HG03354 (cell line): ENCODE data around the gene KAZN.
A peak's percentile ranks its signal among the peaks of the same experiment; 100 is the strongest.

ENCODE experiments used
- ATAC-seq: cut with Tn5 transposase; IDR thresholded peaks from one replicate; pipeline ENCODE4 v1.9.1; 2021; ENCODE audit warnings: mild to moderate bottlenecking; ENCODE audit not compliant: unreplicated experiment, poor library complexity, severe bottlenecking

Gene KAZN

DNA sequence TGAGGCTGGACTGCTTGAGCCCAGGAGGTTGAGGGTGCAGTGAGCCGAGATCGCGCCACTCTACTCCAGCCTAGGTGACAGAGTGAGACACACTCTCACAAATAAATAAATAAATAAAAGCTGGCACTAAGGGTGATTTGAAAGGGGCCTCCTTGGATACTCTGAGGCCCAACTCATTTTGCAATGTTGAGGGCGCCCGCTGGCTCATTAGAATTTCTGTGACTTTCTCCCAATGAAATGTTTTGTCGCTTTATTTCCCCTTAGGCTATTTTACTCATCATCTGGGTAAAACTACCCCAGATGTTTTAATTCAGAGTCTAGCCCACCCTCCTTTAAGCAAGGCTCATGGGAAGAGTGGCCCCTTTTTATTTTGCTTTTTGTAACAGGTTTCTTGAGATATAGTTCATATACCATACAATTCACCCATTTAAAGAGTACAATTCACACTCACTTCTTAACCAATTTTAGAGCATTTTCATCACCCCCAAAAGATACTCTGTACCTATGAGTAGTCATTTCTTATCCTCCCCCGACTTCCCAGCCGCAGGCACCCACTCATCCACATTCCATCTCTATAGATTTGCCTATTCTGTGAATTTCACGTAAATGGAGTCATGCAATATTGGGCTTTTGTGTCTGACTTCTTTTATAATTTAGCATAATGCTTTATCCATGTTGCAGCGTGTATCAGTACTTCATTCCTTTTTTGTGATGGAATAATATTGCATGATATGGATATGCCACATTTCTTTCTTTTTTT is 259.1 kb downstream of the KAZN start:
- no peak for ATAC-seq

DNA sequence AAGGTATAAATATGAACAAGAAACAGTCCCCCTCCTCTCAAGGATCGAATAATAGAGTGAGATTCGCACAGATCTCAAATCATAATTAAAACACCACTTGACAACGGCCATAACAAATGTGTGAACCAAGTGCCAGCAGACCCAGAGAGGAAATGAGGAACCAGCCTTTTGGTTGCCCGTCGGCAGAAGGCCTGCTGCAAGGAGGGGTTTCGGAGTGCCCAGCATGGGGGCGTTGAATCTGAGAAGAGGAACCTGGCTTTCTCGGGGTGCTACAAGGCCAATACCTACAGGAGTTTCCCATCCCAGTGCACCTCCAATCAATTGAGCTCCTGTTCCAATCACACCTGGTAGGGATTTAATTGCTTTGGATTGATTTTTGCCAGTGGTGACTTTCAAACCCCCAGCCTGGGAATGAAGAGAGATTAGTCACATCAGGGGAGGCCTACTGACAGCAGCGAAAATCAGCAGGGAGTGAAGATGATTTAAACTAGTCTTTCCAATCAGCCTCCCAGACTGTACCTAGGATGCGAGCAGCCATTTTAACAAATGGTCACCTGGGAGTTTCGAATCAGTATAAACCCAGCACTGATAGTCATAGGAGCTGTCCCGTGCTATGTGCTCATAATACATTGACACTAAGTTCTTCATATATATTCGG is 263.8 kb downstream of the KAZN start:
- ATAC-seq: no peak

DNA sequence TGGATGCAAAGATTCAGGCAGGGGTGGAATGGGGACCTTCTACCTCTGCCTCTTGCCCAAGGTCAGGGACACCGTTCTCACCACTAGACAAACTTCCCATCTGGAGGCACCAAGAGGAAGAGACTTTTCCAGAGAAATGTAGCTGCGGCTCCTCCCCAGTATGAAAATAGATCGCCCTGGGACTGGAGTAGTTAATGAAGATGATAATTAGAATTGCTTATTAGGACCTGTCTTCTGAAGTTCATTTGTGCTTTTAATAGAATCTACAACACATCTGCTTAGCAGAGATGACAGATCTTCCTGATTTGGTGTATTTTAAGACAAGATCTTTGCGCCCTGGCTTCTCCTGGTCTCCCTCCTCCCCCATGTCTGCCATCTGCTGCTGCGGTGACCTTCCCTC is 266.6 kb downstream of the KAZN start:
- ATAC-seq: no peak

DNA sequence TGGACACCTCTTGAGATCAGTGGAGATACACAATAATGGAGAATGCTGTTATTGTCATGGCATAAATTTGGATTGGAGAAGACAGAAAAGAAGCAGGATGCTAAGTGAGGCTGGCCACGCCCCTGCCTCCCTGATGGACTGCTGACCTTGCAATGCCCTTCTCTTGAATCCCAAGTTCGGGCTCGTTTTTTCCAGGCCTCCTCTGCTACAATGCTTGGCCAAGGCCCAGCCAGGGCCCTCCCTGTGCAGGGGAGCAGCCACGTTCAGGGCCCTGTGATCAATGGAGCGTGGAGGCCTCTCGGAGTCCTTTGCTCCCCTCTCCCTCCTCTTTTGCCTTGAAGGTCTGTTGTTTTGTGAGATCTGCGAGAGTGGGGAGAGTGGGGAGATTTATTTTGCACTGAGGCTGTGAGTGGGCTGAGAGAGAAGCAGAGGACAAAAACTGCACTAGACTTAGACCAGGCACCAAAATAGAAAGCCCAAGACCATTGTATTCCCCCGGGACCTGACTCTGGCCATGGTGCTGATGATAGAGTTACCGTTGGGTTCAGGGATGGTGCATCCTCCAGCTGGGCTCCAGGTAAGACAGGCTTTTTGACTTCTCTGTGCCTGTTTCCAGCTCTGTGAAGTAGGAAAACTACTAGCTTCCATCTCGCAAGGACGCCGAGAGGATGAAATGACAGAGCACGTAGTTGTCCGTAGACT is 268.6 kb downstream of the KAZN start:
- ATAC-seq: no peak

DNA sequence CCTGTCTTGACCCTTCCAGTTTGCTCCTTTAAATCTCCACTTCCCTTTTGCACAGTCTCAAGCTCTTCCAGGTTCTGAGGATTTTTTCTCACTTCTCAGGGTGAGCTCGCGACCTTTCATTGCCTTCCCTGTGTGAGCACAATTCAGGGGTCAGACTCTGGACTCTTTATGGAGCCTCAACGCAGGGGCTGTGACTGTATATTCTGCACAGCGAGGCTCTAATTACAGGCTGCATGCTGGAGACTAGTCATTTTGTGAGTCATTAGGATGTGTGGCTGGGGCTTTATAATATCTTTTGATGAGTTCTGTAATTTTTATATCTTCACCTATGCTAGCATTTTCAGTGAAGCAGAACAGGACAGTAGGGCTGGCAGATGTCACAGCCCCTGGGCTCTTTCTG is 270.7 kb downstream of the KAZN start:
- ATAC-seq: no peak

DNA sequence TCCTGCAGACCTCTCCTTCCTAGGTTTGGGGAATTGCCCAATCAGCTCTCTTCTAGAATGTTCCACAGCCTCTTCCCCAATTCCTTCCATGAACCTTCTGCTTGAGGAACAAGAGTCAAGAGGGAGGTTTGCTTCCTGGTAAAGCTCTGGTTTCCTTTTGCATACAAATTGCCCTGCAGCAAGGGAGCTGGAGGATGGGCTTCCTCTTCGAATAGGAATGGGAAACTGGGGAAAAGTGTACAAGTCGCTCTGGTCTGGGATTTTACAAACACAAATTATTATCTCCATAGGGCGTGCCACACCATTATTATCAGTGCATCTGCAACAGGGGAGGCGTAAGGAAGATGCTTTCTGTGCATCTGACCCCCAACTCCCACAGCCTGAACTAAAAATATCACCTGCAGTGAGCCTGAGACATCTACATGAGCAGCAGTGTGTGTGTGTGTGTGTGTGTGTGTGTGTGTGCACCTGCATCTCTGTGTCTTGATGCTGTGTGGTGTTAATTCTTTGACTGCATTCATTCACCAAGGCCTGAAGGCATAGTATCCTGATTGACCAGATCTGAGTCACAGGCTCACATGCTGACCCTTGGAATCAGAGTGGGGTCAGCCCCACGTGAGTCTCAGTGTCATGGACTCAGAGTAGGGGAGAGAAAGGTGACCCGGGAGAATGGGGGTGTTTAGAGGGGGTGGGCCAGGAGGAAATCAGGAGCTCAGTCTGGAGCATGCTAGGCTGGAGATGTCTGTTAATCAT is 272.9 kb downstream of the KAZN start:
- ATAC-seq: no peak

DNA sequence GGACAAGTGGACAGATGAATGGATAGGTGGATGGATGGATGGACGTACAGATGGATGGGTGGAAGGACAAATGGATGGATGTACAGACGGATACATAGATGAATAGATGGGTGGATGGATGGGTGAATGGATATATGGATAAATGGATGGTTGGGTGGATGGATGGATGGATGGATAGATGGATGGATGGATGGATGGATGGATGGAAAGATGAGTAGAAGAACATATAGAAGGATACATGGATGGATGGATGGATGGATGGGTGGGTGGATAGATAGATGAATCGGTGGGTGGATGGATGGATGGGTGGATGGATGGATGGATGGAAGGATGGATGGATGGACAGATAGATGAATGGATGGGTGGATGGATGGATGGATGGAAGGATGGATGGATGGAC is 274.3 kb downstream of the KAZN start:
- no peak for ATAC-seq

DNA sequence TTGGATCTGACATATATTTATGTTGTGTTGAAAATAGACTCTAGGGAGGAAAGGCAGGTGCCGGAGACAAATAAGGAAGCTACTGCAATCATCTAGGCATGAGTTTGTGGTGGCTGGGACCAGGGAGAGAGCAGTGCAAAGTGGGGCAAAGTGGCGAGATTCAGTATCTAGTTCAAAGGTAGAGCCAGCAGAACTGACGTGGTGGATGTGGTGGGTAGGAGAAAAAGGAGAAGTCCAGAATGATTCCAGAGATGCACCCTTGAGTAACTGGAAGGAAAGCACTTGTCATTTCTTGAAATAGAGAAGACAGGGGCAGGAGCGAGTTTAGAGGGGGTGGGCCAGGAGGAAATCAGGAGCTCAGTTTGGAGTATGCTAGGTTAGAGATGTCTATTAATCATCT is 275.2 kb downstream of the KAZN start:
- no peak for ATAC-seq

DNA sequence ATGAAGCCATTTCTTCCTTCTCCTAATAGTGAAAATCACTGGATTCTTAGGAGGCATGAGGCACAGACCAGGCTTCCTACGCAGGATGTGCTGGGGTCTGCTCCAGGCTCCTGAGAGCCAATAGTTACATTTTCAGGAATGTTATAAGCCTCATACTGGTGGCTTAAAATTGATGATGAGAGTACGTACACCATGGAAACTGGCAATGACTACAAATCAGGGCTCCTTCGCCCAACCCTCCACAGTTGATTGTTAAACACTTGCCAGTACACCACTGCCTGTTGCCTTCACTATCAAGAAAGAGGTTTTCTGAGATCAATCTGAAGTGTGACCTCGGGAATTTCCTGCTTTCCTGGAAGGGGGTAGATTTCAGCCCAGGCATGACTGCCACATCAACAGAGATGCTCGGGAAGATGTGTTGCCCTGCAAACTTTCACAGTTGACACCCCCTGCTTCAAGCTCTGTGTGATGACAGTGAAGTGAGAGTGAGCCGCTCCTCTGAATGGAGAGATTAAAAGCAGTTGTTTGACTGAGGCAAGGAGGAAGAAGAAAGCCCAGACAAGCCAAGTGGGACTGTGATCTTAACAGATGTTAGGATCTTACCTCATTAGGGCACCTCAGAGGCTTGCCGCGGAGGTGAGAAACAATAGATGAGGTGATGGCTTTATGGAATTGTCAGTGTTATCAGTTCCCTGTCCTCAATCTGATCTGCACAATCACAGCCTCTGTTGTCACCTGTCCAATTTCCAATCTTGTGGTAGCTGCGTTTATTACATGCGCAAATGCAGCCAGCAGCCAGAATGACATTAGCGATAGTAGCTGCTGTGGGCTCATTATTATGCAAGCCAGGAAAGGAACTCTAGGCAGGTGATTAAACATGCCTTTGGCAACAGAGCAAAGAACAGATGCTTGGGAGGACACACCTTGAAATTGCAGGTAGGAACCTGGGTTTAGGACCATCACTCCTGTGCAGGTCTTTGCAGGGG is 277.3 kb downstream of the KAZN start:
- no peak for ATAC-seq

DNA sequence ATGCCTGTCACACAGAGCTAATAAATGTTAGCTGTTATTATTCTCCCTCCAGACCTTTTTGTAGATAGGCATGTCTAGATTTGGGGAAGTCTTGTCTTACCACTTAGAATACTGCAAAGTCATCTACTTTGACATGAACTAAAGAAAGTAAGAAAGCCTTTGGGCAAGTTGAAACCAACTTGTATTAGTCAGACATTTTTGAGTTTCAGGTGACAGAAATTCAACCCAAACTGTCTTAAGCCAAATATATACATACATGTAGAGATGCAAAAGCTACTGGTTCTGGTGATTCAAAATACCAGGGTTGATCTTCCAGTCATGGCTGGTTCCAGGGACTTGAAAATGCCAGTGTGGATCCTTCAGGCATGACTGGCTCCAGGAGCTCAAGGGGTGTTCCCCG is 278.3 kb downstream of the KAZN start:
- no peak for ATAC-seq

DNA sequence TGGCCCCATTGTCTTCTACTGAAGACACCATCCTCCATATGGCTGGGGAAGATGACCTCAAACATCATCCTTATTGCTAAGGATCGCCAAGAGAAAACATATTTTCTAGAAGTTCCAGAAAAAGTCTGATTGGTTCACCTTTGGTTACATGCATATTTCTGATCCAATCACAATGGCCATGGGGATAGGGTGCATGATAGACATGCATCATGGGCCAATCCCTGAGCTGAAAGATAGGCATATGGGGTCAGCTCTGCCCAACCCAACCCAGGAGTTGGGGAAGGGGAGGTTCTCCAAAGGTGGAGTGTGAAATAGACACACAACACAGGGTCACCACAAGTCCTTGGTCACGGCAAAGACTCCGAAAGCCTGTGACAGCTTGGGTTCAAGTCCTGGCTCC is 278.7 kb downstream of the KAZN start:
- ATAC-seq: no peak

DNA sequence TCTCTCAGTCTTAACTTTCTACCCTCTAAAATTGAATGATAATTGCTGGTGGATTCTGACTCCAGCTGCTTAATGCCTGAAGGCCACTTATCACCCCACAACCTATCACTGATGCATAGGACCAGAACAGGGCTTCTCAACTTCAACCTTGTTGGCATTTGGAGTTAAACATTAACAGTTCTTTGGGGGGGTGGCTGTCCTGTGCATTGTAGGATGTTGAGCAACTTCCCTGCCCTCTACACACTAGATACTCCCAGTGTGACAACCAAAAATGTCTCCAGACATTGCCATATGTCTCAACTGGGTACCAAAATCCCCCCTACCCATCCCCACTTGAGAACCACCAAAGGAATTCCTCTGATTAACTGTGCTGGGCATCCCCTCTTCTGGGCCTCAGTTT is 279.6 kb downstream of the KAZN start:
- ATAC-seq: no peak

DNA sequence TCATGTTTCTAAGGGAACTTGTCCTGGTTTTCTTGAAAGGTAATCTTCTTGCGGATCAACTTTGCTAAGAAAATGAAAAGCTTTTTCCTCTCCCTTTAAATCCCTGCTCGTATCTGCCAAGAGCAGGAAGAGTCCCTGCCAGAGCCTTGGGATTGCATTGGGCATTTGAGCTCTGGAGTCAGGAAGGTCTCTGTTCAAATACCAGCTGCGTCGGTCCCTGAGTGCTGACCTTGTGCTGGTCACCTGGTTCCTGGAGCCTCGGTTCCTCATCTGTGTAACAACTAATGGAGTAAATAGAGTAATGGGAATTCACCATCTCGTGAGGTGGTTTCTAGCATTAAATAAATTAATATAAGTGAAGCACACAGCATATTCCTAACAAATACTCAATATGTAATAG is 280.5 kb downstream of the KAZN start:
- ATAC-seq: no peak

DNA sequence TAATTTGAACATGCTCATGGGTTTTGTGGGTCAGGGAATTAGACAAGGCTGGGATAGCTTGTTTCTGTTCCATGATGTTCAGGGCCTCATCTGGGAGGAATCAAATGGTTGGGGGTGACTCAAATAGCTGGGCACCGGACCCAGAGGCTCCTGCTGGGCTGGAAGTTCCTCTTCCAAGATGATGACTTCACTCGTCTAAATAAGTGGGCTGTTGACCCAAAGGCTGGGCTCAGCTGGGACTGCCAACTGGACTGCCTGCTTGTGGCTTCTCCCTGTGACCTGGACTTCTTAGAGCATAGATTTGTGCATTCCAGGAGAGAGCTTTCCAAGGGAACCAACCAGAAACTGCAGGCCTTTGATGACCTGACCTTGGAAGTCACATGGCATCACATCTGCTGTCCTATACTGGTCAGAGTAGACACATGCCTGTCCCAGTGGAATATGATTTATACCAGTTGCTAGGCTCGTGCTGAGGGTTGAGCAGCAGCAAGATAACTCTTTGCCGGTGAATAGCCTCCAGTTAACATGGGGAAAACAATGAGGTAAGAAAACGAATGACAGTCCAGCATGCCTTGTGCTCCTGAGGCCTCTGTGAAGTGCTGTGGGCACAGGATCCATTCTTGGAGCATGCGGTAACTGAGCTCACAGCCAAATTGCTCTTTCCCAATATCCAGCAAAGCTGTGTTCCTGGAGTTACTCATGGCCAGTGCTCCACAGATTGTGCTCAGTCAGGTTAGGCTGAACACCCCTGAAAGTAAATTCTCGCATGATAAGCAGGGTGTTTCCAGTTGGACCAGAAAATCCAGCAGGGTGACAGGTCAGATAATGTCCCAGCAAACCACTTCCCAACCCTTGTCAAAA is 282.2 kb downstream of the KAZN start:
- ATAC-seq: no peak

DNA sequence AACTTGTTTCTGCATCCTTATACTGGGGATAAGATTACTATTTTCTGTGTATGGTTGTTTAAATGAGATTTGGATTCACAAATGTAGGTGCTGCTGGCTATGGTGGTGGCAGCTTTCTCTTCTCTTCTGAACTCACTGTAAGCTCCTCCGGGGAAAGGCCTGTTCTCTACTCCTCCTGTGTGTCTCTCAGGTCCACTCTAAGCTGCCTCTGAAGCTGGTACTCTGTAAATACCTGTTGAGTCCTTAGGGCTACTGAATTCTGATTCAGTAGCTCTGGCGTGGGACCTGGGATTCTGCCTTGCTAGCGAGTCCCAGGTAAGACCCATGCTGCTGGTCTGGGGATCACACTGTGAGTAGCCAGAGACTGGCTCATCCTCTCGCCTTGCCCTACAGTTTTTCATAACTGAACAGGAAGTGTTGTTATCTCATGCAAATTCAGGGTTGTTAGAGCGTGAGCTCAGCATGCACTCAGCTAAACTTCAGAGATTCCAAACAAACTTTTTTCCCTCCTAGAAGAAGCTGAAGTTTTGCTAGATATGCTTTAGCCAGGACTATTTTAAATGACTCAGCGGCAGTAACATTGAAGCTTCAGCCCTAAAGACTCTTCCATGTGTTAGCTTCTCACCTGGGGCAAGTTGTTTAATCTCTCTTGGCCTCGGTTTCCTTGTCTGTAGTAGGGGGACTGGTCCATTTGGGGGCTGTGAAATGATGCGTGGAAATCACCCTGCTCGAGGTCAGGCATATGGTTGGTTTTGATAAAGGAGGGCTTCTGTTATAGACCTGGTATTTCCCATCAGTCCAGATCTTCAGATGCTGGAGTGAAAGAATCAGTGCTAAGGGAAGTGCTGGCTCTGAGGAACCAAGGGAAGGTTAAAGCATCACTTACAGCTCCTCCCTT is 283.5 kb downstream of the KAZN start:
- ATAC-seq: peak; percentile 78

DNA sequence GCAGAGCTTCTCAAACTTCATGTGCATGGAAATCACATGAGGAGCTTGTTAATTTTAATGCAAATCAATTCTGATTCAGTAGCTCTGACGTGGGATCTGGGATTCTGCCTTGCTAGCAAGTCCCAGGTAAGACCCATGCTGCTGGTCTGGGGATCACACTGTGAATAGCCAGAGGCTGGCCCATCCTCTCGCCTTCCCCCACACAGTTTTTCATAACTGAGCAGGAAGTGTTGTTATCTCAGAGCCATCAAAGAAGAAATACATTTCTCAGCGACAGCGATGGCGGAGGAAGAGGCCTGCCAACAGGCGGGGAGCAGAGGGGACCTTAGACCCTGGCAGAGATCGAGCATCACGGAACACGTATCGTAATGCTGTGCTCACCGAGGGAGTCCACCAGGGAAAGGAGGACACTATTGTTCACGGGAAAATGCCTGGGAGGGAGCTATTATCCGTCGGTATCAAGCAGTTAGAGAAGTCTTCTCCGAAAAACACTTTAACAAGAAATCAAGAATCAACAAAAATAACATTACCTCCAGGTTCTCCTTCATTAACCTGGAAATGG is 286.2 kb downstream of the KAZN start:
- no peak for ATAC-seq

DNA sequence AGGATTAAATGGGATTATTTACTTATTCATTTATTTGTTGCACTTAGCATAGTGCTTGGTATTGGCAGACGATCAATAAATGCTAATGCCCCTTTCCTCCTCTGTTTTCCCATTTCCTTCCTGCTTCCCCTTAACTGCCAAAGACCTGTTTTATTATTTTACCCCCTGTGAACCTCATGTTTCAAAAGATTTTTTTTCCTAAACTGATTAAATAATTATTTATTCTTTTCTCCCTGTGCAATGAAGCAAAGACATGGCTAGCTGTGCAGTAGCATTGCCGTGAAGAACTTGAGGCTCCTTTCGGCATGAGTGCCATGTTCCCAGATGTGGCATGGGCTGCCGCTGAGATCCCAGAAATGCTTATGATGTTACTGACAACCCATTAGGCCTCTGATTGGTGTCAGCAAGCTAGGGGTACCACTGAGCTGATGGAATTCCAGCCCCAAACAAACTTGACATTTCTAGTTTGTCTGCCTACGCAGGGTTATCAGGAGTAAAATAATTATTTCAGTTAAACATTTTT is 288.6 kb downstream of the KAZN start:
- ATAC-seq: no peak
